ENCODE results near the gene SAP30L.

DNA sequence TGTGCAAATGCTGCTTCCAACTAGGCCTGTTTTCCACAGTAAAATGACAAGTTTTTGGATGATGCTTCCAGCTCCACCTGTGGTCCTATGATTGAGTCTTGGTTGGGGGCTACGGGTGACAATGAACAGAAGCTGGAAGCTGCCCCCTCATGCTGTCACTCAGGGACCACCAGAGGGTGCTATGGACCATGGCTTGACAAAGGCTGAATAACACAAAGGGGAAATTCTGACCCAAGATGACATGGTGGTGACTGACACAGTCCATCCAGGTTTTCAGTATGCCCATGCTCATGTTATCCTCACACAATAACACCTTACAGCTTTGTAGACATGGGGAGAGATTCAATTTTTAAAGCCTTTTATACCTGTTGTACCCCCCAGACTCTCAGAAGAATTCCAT, 23.9 kb upstream of the SAP30L start:
- no peak for TF ChIP-seq POLR2AphosphoS5 (IDR thresholded peaks at IDR 0.05)
- TF ChIP-seq, protein P1, sequence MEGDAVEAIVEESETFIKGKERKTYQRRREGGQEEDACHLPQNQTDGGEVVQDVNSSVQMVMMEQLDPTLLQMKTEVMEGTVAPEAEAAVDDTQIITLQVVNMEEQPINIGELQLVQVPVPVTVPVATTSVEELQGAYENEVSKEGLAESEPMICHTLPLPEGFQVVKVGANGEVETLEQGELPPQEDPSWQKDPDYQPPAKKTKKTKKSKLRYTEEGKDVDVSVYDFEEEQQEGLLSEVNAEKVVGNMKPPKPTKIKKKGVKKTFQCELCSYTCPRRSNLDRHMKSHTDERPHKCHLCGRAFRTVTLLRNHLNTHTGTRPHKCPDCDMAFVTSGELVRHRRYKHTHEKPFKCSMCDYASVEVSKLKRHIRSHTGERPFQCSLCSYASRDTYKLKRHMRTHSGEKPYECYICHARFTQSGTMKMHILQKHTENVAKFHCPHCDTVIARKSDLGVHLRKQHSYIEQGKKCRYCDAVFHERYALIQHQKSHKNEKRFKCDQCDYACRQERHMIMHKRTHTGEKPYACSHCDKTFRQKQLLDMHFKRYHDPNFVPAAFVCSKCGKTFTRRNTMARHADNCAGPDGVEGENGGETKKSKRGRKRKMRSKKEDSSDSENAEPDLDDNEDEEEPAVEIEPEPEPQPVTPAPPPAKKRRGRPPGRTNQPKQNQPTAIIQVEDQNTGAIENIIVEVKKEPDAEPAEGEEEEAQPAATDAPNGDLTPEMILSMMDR (IDR thresholded peaks at IDR 0.05 in 8 of 11, conservative IDR thresholded peaks at IDR 0.05 in 3 of 11), result peak in 5 of 11 experiments; percentile 8 to 37 (median 32)
- no peak for TF ChIP-seq POLR2A (IDR thresholded peaks at IDR 0.05)
